ENCODE measurements around the gene KCNK3.
"Not testable (repeated sequence)": the region's sequence is repeated elsewhere in the genome, so short reads cannot be mapped to it uniquely, and the experiment has no call there.

KCNK3 gene

DNA sequence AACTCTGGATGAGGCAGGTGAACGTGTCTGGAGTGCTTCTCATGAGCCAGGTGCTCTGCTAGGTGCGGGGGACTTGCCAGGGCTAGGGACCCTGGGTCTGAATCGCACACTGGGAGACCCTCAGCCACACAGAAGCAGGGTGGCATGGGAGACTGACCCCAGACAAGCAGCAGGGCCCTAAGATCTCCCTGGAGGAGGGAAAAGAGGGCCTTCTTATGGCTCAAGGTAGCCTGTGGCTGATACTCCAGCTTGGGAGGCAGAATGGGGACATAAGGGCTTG is 38.5 kb upstream of the KCNK3 start:
- no peak for DNase-seq
- Histone ChIP-seq H3K4me3 (ENCODE audit: control insufficient read depth in 1 of 7, extremely low read depth in 1 of 7, insufficient read depth in 4 of 7, low read depth in 2 of 7, low read length in 6 of 7) (no peak overlapping the region), H3K9me3 (ENCODE audit: control extremely low read depth in 1 of 5, control insufficient read depth in 4 of 5, insufficient read depth in 2 of 5, low read depth in 1 of 5, low read length in 4 of 5) (peaks cover 0 to 6% (median 0%) of the 10 kb centered on the region in 5 experiments), H3K27ac (ENCODE audit: insufficient read depth in 1 of 2, low read depth in 1 of 2, low read length in 2 of 2, poor library complexity in 1 of 2, severe bottlenecking in 2 of 2) (no peak overlapping the region), H3K36me3 (ENCODE audit: control insufficient read depth in 4 of 4, insufficient read depth in 4 of 4, low read length in 3 of 4) (no peaks in the 10 kb centered on the region), H3K27me3 (replicated peaks in 2 of 5; ENCODE audit: control insufficient read depth in 4 of 5, insufficient read depth in 5 of 5, low read length in 4 of 5) (peaks cover 0 to 27% (median 6%) of the 10 kb centered on the region in 5 experiments), H3K4me1 (ENCODE audit: control extremely low read depth in 1 of 4, control insufficient read depth in 4 of 4, insufficient read depth in 4 of 4, low read length in 3 of 4) (no peaks in the 10 kb centered on the region)
- 97% methylated on average over 3 of the region's 3 CpGs for WGBS (ENCODE audit: insufficient coverage)
- ChIA-PET POLR2A (no interaction called here), CTCF (interaction anchor here (0.9 kb wide), 1 partner anchor 268 kb away, joined by 4 read pairs; no protein-coding TSS in a partner anchor)

DNA sequence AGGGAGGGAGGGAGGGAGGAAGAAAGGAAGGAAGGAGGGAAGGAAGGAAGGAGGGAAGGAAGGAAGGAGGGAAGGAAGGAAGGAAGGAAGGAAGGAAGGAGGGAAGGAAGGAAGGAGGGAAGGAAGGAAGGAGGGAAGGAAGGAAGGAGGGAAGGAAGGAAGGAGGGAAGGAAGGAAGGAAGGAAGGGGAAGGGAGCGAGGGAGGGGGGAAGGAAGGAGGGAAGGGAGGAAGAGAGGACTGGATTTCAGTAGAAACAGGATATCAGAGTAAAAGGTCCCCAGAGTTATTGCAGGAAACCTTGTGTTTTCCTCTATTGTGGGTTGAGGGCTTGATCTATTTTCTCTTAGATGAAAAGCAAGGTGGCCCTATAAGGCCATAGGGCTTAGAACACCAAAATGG is 37.4 kb upstream of the KCNK3 start:
- 22% methylated on average over 1 of the region's 1 CpG for WGBS (ENCODE audit: insufficient coverage)
- POLR2A ChIA-PET: not testable (repeated sequence)
- peaks cover 0 to 24% (median 3%) of the 10 kb centered on the region in 5 experiments for H3K27me3 ChIP-seq (replicated peaks in 2 of 5; ENCODE audit: control insufficient read depth in 4 of 5, insufficient read depth in 5 of 5, low read length in 4 of 5)

DNA sequence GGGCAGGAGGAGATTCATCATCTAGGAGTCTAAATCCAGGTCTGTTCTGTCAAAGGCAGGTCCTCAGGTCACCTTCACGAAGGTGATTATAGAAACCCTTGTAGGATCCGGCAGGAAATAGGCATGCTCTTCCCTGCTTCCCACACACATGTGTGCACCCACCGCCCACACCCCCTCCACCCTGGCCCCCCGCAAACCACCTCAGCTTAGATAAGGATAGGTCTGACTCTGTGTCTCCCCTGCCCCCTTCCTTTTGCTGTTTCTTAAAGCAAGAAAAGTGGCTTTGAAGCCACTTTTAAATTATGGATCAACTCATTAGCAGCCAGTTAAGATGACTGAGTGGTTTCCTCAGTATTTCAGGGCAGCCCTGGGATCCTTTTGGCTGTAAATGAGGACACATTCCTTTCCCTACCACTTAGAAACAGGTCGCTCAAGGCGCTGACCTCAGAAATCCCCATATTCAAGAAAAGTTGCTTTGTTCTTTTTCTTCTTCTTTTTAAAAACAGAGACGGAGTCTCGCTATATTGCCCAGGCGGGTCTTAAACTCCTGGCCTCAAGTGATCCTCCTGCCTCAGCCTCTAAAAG is 36.8 kb upstream of the KCNK3 start:
- Histone ChIP-seq H3K4me3 (ENCODE audit: control insufficient read depth in 1 of 7, extremely low read depth in 1 of 7, insufficient read depth in 4 of 7, low read depth in 2 of 7, low read length in 6 of 7) (no peak overlapping the region), H3K36me3 (ENCODE audit: control insufficient read depth in 4 of 4, insufficient read depth in 4 of 4, low read length in 3 of 4) (no peaks in the 10 kb centered on the region), H3K27ac (ENCODE audit: insufficient read depth in 1 of 2, low read depth in 1 of 2, low read length in 2 of 2, poor library complexity in 1 of 2, severe bottlenecking in 2 of 2) (no peak overlapping the region), H3K9me3 (ENCODE audit: control extremely low read depth in 1 of 5, control insufficient read depth in 4 of 5, insufficient read depth in 2 of 5, low read depth in 1 of 5, low read length in 4 of 5) (peaks cover under 1 to 16% (median 4%) of the 10 kb centered on the region in 5 experiments), H3K27me3 (replicated peaks in 2 of 5; ENCODE audit: control insufficient read depth in 4 of 5, insufficient read depth in 5 of 5, low read length in 4 of 5) (peaks cover 0 to 24% (median 2%) of the 10 kb centered on the region in 5 experiments), H3K4me1 (ENCODE audit: control extremely low read depth in 1 of 4, control insufficient read depth in 4 of 4, insufficient read depth in 4 of 4, low read length in 3 of 4) (no peaks in the 10 kb centered on the region)
- WGBS (ENCODE audit: insufficient coverage): 92% methylated on average over 5 of the region's 9 CpGs
- ChIA-PET POLR2A (no interaction called here), CTCF (no interaction called here)
- no peak for DNase-seq

More for the DNA sequence above, 37.4 kb upstream of the KCNK3 start:
- not testable (repeated sequence) for DNase-seq; H3K4me1 ChIP-seq (ENCODE audit: control extremely low read depth in 1 of 4, control insufficient read depth in 4 of 4, insufficient read depth in 4 of 4, low read length in 3 of 4); H3K4me3 ChIP-seq (ENCODE audit: control insufficient read depth in 1 of 7, extremely low read depth in 1 of 7, insufficient read depth in 4 of 7, low read depth in 2 of 7, low read length in 6 of 7); H3K36me3 ChIP-seq (ENCODE audit: control insufficient read depth in 4 of 4, insufficient read depth in 4 of 4, low read length in 3 of 4); H3K27ac ChIP-seq (ENCODE audit: insufficient read depth in 1 of 2, low read depth in 1 of 2, low read length in 2 of 2, poor library complexity in 1 of 2, severe bottlenecking in 2 of 2)
- CTCF ChIA-PET: interaction anchor here (0.9 kb wide), 1 partner anchor 267 kb away, joined by 4 read pairs; no protein-coding TSS in a partner anchor
- peaks cover 0 to 11% (median 4%) of the 10 kb centered on the region in 5 experiments for H3K9me3 ChIP-seq (ENCODE audit: control extremely low read depth in 1 of 5, control insufficient read depth in 4 of 5, insufficient read depth in 2 of 5, low read depth in 1 of 5, low read length in 4 of 5)

DNA sequence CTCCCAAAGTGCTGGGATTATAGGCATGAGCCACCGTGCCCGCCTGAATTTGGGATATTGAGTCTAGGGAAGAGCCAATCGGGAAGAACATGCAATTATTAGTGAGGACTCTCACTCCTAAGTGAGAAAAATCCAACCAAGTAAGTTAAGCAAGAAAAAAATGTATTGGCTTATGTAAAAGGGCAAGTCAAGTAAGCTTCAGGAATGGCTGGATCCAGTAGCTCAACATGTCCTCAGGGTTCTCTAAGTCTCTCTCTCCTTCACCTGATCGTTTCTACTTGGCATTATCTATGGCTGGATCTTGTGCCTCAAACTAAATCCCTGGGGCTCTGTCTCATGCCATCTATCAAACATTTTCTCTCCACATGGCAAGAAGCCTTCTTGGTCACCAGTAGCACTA is 35.3 kb upstream of the KCNK3 start:
- no peak overlapping the region for H3K4me3 ChIP-seq (ENCODE audit: control insufficient read depth in 1 of 7, extremely low read depth in 1 of 7, insufficient read depth in 4 of 7, low read depth in 2 of 7, low read length in 6 of 7)
- no peaks in the 10 kb centered on the region for H3K36me3 ChIP-seq (ENCODE audit: control insufficient read depth in 4 of 4, insufficient read depth in 4 of 4, low read length in 3 of 4)
- peaks cover 0 to 16% (median 0%) of the 10 kb centered on the region in 5 experiments for H3K27me3 ChIP-seq (replicated peaks in 2 of 5; ENCODE audit: control insufficient read depth in 4 of 5, insufficient read depth in 5 of 5, low read length in 4 of 5)

DNA sequence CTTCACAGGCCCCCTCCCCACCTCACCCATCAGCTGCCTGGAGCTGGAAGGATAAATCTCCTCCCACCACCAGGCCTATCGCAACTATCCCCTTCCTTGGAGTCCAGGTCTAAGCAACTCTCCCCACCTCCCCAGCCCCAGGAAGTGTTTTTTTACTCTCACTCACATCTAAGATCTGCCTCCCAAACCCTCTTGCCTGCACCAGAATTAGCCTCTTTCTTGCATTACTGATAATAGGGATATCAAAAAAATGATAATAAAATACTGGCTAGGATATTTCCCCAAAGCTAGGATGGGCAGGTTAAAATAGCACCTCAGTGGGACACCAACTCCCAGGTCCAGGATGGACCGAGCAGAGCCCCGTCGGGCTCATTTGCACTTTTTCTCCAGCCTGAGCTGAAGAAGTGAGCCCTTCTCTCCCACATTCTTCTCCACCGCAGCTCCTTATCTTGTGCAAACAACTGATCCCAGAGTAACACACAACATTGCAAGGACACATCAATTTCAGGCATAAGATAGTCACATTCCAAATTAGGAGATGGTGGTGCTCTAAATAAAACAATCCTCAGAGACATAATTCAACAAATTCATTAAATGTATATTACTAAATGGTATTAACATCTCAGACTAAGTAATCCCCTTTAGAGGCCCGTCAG is 33.7 kb upstream of the KCNK3 start:
- WGBS (ENCODE audit: insufficient coverage): 86% methylated on average over 6 of the region's 6 CpGs
- H3K27me3 ChIP-seq (replicated peaks in 2 of 5; ENCODE audit: control insufficient read depth in 4 of 5, insufficient read depth in 5 of 5, low read length in 4 of 5): peaks cover 0 to 3% (median 0%) of the 10 kb centered on the region in 5 experiments
- peaks cover 2 to 20% (median 5%) of the 10 kb centered on the region in 5 experiments for H3K9me3 ChIP-seq (ENCODE audit: control extremely low read depth in 1 of 5, control insufficient read depth in 4 of 5, insufficient read depth in 2 of 5, low read depth in 1 of 5, low read length in 4 of 5)
- ChIA-PET POLR2A (no interaction called here), CTCF (no interaction called here)
- no peaks in the 10 kb centered on the region for H3K4me1 ChIP-seq (ENCODE audit: control extremely low read depth in 1 of 4, control insufficient read depth in 4 of 4, insufficient read depth in 4 of 4, low read length in 3 of 4)
- no peaks in the 10 kb centered on the region for H3K36me3 ChIP-seq (ENCODE audit: control insufficient read depth in 4 of 4, insufficient read depth in 4 of 4, low read length in 3 of 4)
- H3K27ac ChIP-seq (ENCODE audit: insufficient read depth in 1 of 2, low read depth in 1 of 2, low read length in 2 of 2, poor library complexity in 1 of 2, severe bottlenecking in 2 of 2): no peak overlapping the region
- DNase-seq: no peak
- no peak overlapping the region for H3K4me3 ChIP-seq (ENCODE audit: control insufficient read depth in 1 of 7, extremely low read depth in 1 of 7, insufficient read depth in 4 of 7, low read depth in 2 of 7, low read length in 6 of 7)

More for the DNA sequence above, 35.3 kb upstream of the KCNK3 start:
- CTCF ChIA-PET: no interaction called here
- 71% methylated on average over 4 of the region's 4 CpGs for WGBS (ENCODE audit: insufficient coverage)
- no peak for DNase-seq
- no peak overlapping the region for H3K27ac ChIP-seq (ENCODE audit: insufficient read depth in 1 of 2, low read depth in 1 of 2, low read length in 2 of 2, poor library complexity in 1 of 2, severe bottlenecking in 2 of 2)
- no peaks in the 10 kb centered on the region for H3K4me1 ChIP-seq (ENCODE audit: control extremely low read depth in 1 of 4, control insufficient read depth in 4 of 4, insufficient read depth in 4 of 4, low read length in 3 of 4)
- POLR2A ChIA-PET: no interaction called here
- peaks cover 2 to 20% (median 5%) of the 10 kb centered on the region in 5 experiments for H3K9me3 ChIP-seq (ENCODE audit: control extremely low read depth in 1 of 5, control insufficient read depth in 4 of 5, insufficient read depth in 2 of 5, low read depth in 1 of 5, low read length in 4 of 5)

DNA sequence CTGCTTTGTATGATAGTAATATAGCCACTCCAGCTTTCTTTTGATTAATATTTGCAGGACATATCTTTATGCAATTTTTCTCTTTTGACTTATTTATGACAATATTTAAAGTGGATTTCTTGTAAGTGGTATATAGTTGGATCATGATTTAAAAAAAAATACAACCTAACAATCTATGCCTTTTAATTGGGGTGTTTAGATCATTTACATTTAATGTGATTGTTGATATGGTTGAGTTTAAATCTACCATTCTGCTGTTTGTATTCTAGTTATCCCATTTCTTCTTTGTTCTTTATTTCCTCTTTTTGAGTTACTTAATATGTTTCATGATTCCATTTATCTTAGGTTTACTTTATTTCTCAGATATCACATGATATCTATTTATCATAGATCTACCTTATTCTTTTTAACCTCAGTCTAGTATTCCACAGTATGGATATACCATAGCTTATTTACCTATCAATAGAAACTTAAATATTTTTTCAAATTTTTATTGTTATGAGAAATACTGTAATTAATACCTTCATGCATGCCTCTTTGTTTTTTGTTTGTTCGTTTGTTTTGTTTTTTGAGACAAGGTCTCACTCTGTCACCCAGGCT is 32.1 kb upstream of the KCNK3 start:
- no peaks in the 10 kb centered on the region for H3K4me1 ChIP-seq (ENCODE audit: control extremely low read depth in 1 of 4, control insufficient read depth in 4 of 4, insufficient read depth in 4 of 4, low read length in 3 of 4)
- CTCF ChIA-PET: no interaction called here
- DNase-seq: no peak
- 100% methylated on average over 1 of the region's 1 CpG for WGBS (ENCODE audit: insufficient coverage)
- no peaks in the 10 kb centered on the region for H3K36me3 ChIP-seq (ENCODE audit: control insufficient read depth in 4 of 4, insufficient read depth in 4 of 4, low read length in 3 of 4)
- peaks cover 2 to 20% (median 5%) of the 10 kb centered on the region in 5 experiments for H3K9me3 ChIP-seq (ENCODE audit: control extremely low read depth in 1 of 5, control insufficient read depth in 4 of 5, insufficient read depth in 2 of 5, low read depth in 1 of 5, low read length in 4 of 5)
- H3K27me3 ChIP-seq (replicated peaks in 2 of 5; ENCODE audit: control insufficient read depth in 4 of 5, insufficient read depth in 5 of 5, low read length in 4 of 5): peaks cover 0 to 3% (median 0%) of the 10 kb centered on the region in 5 experiments
- H3K4me3 ChIP-seq (ENCODE audit: control insufficient read depth in 1 of 7, extremely low read depth in 1 of 7, insufficient read depth in 4 of 7, low read depth in 2 of 7, low read length in 6 of 7): no peak overlapping the region
- H3K27ac ChIP-seq (ENCODE audit: insufficient read depth in 1 of 2, low read depth in 1 of 2, low read length in 2 of 2, poor library complexity in 1 of 2, severe bottlenecking in 2 of 2): no peak overlapping the region
- POLR2A ChIA-PET: interaction anchor here (0.6 kb wide), 1 partner anchor 17 kb away, joined by 5 read pairs; no protein-coding TSS in a partner anchor

DNA sequence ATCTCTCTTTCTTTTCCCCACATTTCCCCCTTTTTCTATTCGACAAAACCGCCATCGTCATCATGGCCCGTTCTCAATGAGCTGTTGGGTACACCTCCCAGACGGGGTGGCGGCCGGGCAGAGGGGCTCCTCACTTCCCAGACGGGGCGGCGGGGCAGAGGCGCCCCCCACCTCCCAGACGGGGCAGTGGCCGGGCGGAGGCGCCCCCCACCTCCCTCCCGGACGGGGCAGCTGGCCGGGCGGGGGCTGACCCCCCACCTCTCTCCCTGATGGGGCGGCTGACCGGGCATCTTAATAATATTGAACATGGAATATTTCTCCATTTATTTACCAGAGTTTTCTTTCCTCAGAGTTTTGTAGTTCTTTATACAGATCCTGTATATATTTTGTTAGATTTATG is 27.2 kb upstream of the KCNK3 start:
- Histone ChIP-seq H3K27me3 (replicated peaks in 2 of 5; ENCODE audit: control insufficient read depth in 4 of 5, insufficient read depth in 5 of 5, low read length in 4 of 5) (peaks cover 0 to 20% (median 3%) of the 10 kb centered on the region in 5 experiments), H3K9me3 (ENCODE audit: control extremely low read depth in 1 of 5, control insufficient read depth in 4 of 5, insufficient read depth in 2 of 5, low read depth in 1 of 5, low read length in 4 of 5) (peaks cover 0 to 14% (median 5%) of the 10 kb centered on the region in 5 experiments)
- CTCF ChIA-PET; H3K4me3 ChIP-seq (ENCODE audit: control insufficient read depth in 1 of 7, extremely low read depth in 1 of 7, insufficient read depth in 4 of 7, low read depth in 2 of 7, low read length in 6 of 7); DNase-seq; H3K27ac ChIP-seq (ENCODE audit: insufficient read depth in 1 of 2, low read depth in 1 of 2, low read length in 2 of 2, poor library complexity in 1 of 2, severe bottlenecking in 2 of 2); H3K36me3 ChIP-seq (ENCODE audit: control insufficient read depth in 4 of 4, insufficient read depth in 4 of 4, low read length in 3 of 4); H3K4me1 ChIP-seq (ENCODE audit: control extremely low read depth in 1 of 4, control insufficient read depth in 4 of 4, insufficient read depth in 4 of 4, low read length in 3 of 4); POLR2A ChIA-PET: not testable (repeated sequence)
- WGBS (ENCODE audit: insufficient coverage): 92% methylated on average over 8 of the region's 21 CpGs

Data from common myeloid progenitor, CD34-positive (primary cell).